HepG2 (cell line): ENCODE results near the gene MYL6B. TPM values are rescaled to one million over a fixed set of nuclear protein-coding genes. Genes with fewer than 3 reads are reported as not detected.
A peak's percentile ranks its signal among the peaks of the same experiment; 100 is the strongest.

ENCODE experiments used
- AKAP8 ChIP-seq: sonication (generic); formaldehyde crosslinking; IDR thresholded peaks from 2 replicates; pipeline ENCODE4 v1.5.1; 2020; ENCODE audit warnings: mild to moderate bottlenecking, missing genetic modification reagents
- ARID3A ChIP-seq: IDR thresholded peaks from 2 replicates; pipeline ENCODE4 v1.6.1; 2012; ENCODE audit warnings: low read depth, low read length, improper control_type of control experiment
- ATF7-NPFF ChIP-seq: sonication (generic); formaldehyde crosslinking; IDR thresholded peaks from 2 replicates; pipeline ENCODE4 v1.8.1; 2023; ENCODE audit warnings: mild to moderate bottlenecking, low read depth, missing genetic modification reagents, moderate library complexity
- CREB1 ChIP-seq, 2 experiments: fragments of 450-650 bp in 1 of 2; IDR thresholded peaks; 2 replicates each; pipeline ENCODE4 v1.6.1; 2016 to 2017; ENCODE audit warnings: control low read depth in 1 of 2, mild to moderate bottlenecking in 1 of 2, missing compliant biosample characterization in 1 of 2, missing genetic modification characterization in 1 of 2
- ELK4 ChIP-seq: sonication (generic); formaldehyde crosslinking; IDR thresholded peaks from 2 replicates; pipeline ENCODE4 v1.9.0; 2021; ENCODE audit warnings: missing genetic modification reagents, borderline replicate concordance
- FOXA3 ChIP-seq: IDR thresholded peaks from 2 replicates; pipeline ENCODE4 v1.6.1; 2016; ENCODE audit warnings: missing genetic modification reagents, missing compliant biosample characterization
- FOXM1 ChIP-seq: sonication (generic); formaldehyde crosslinking; IDR thresholded peaks from 2 replicates; pipeline ENCODE4 v1.5.0; 2020; ENCODE audit warnings: missing genetic modification reagents
- IKZF1 ChIP-seq: fragments of 450-650 bp; IDR thresholded peaks from 2 replicates; pipeline ENCODE4 v1.7.1; 2016
- KDM4B ChIP-seq: sonication (generic); formaldehyde crosslinking; IDR thresholded peaks from 2 replicates; pipeline ENCODE4 v1.4.0; 2020; ENCODE audit warnings: missing genetic modification reagents
- KLF13 ChIP-seq: sonication (generic); formaldehyde crosslinking; IDR thresholded peaks from 2 replicates; pipeline ENCODE4 v1.4.0; 2020; ENCODE audit warnings: mild to moderate bottlenecking, missing genetic modification reagents
- MTA3 ChIP-seq: sonication (generic); formaldehyde crosslinking; IDR thresholded peaks from 2 replicates; pipeline ENCODE4 v1.4.0; 2020; ENCODE audit warnings: missing genetic modification reagents
- MXD4 ChIP-seq: IDR thresholded peaks from 2 replicates; pipeline ENCODE4 v1.6.1; 2016; ENCODE audit warnings: mild to moderate bottlenecking, missing biosample characterization, missing genetic modification reagents
- NR2F2 ChIP-seq: IDR thresholded peaks from 2 replicates; pipeline ENCODE4 v1.6.1; 2012; ENCODE audit warnings: low read depth, inconsistent platforms, borderline replicate concordance
- RBAK ChIP-seq: sonication (generic); formaldehyde crosslinking; IDR thresholded peaks from 2 replicates; pipeline ENCODE4 v1.5.1; 2020; ENCODE audit warnings: mild to moderate bottlenecking, missing genetic modification reagents
- SIX1 ChIP-seq: sonication (generic); formaldehyde crosslinking; IDR thresholded peaks from 2 replicates; pipeline ENCODE4 v1.4.0; 2020; ENCODE audit warnings: missing genetic modification reagents, borderline replicate concordance
- TAF15 ChIP-seq: fragments of 200-400 bp; formaldehyde crosslinking; IDR thresholded peaks from one replicate; pipeline ENCODE4 v1.6.1; 2018; ENCODE audit warnings: mild to moderate bottlenecking, low read depth, low read length; ENCODE audit not compliant: poor library complexity, severe bottlenecking
- TP53 ChIP-seq: sonication (generic); formaldehyde crosslinking; conservative IDR thresholded peaks from 2 replicates; pipeline ENCODE4 v1.4.0; 2020; ENCODE audit warnings: missing genetic modification reagents
- UBTF ChIP-seq: sonication (generic); formaldehyde crosslinking; IDR thresholded peaks from 2 replicates; pipeline ENCODE4 v1.4.0; 2020; ENCODE audit warnings: mild to moderate bottlenecking, missing genetic modification reagents
- YEATS4 ChIP-seq: sonication (generic); formaldehyde crosslinking; IDR thresholded peaks from 2 replicates; pipeline ENCODE4 v1.4.0; 2020; ENCODE audit warnings: missing genetic modification reagents, borderline replicate concordance
- ZBTB42 ChIP-seq: sonication (generic); formaldehyde crosslinking; IDR thresholded peaks from 2 replicates; pipeline ENCODE4 v1.5.0; 2020; ENCODE audit warnings: mild to moderate bottlenecking, missing genetic modification reagents
- ZFP82 ChIP-seq: sonication (generic); formaldehyde crosslinking; IDR thresholded peaks from 2 replicates; pipeline ENCODE4 v1.5.1; 2020; ENCODE audit warnings: mild to moderate bottlenecking, missing genetic modification reagents, borderline replicate concordance
- ZNF256 ChIP-seq: sonication (generic); formaldehyde crosslinking; conservative IDR thresholded peaks from 2 replicates; pipeline ENCODE4 v1.4.0; 2020; ENCODE audit warnings: missing genetic modification reagents
- ZNF33B ChIP-seq: sonication (generic); formaldehyde crosslinking; IDR thresholded peaks from 2 replicates; pipeline ENCODE4 v1.5.1; 2020; ENCODE audit warnings: mild to moderate bottlenecking, missing genetic modification reagents
- ZNF546 ChIP-seq: sonication (generic); formaldehyde crosslinking; conservative IDR thresholded peaks from 2 replicates; pipeline ENCODE4 v1.8.1; 2023; ENCODE audit warnings: mild to moderate bottlenecking, missing genetic modification reagents
- ZNF782 ChIP-seq: sonication (generic); formaldehyde crosslinking; IDR thresholded peaks from 2 replicates; pipeline ENCODE4 v1.4.0; 2020; ENCODE audit warnings: missing genetic modification reagents, mild to moderate bottlenecking, borderline replicate concordance
- ZNF788 ChIP-seq: sonication (generic); formaldehyde crosslinking; IDR thresholded peaks from 2 replicates; pipeline ENCODE4 v1.5.0; 2020; ENCODE audit warnings: mild to moderate bottlenecking, missing genetic modification reagents, borderline replicate concordance
- ZSCAN25 ChIP-seq: sonication (generic); formaldehyde crosslinking; IDR thresholded peaks from 2 replicates; pipeline ENCODE4 v1.8.0; 2022; ENCODE audit warnings: mild to moderate bottlenecking, missing genetic modification reagents
- polyA plus RNA-seq, 8 experiments: library from polyadenylated mRNA; depleted of rRNA in 3 of 8; stranded (reverse) in 7 of 8; unstranded in 1 of 8; fragments of >200 nt; fragmentation: Illumina TruSeq in 4 of 8; extraction: Trizol in 4 of 8; gene quantifications; 2 replicates each; pipeline versions ENCODE4 v1.2.1 to v1.2.3, GENCODE V29; 2011 to 2016; ENCODE audit warnings: low read depth in 4 of 8, missing spikeins in 1 of 8, mixed read lengths in 1 of 8; ENCODE audit not compliant: insufficient read depth in 1 of 8
- total RNA-seq, 5 experiments: library from RNA; depleted of rRNA; stranded (reverse); fragments of >200 nt; fragmentation: Illumina TruSeq; extraction: Trizol; gene quantifications; 2 replicates each; pipeline ENCODE4 v1.2.3, GENCODE V29; 2016; ENCODE audit warnings: low read depth in 1 of 5

Gene MYL6B
- total and polyA plus RNA-seq, 2 of the 13 experiments (the other 11 are each of a cell fraction or from before 2014, with no cell fraction given) = 75.7 to 88.7 TPM

- peak; percentile 68 for TF ChIP-seq FOXA3 (CRISPR knock-in tag)
- TF ChIP-seq UBTF (CRISPR knock-in tag) = peak; percentile 89
- TF ChIP-seq ZSCAN25 (CRISPR knock-in tag) = peak; percentile 96
- TF ChIP-seq ZNF546 (CRISPR knock-in tag) = peak; percentile 70; the same call in 1 of the 2 replicates
- TF ChIP-seq ZBTB42 (CRISPR knock-in tag) = no peak
- peak; percentile 37; the same call in 1 of the 2 replicates for TF ChIP-seq CREB1 (IDR thresholded peaks at IDR 0.05)
- peak; percentile 86 for TF ChIP-seq CREB1 (CRISPR knock-in tag; IDR thresholded peaks at IDR 0.05)
- TF ChIP-seq ELK4 (CRISPR knock-in tag) = peak; percentile 61; the same call in 1 of the 2 replicates
- peak; percentile 80 for TF ChIP-seq YEATS4 (CRISPR knock-in tag)
- TF ChIP-seq ZNF788 (CRISPR knock-in tag) = peak; percentile 99
- peak; percentile 74 for TF ChIP-seq TAF15
- TF ChIP-seq IKZF1 = no peak
- no peak for TF ChIP-seq ZNF782 (CRISPR knock-in tag)
- no peak for TF ChIP-seq NR2F2
- TF ChIP-seq ZFP82 (CRISPR knock-in tag) = peak; percentile 89
- TF ChIP-seq MXD4 = peak; percentile 88; the same call in 1 of the 2 replicates
- no peak for TF ChIP-seq MTA3 (CRISPR knock-in tag)
- TF ChIP-seq RBAK (CRISPR knock-in tag) = no peak
- peak; percentile 76; the same call in 1 of the 2 replicates for TF ChIP-seq KLF13 (CRISPR knock-in tag)
- TF ChIP-seq ATF7-NPFF (CRISPR knock-in tag) = peak; percentile 89
- TF ChIP-seq AKAP8 (CRISPR knock-in tag) = peak; percentile 76; the same call in 1 of the 2 replicates
- no peak for TF ChIP-seq ARID3A
- peak; percentile 35; the same call in 1 of the 2 replicates for TF ChIP-seq TP53 (CRISPR knock-in tag)
- TF ChIP-seq ZNF256 (CRISPR knock-in tag) = 0 out of 2 replicates have a peak, but pooled peaks have one; percentile 21
- TF ChIP-seq ZNF33B (CRISPR knock-in tag) = peak; percentile 80
- TF ChIP-seq SIX1 (CRISPR knock-in tag) = no peak
- TF ChIP-seq FOXM1 (CRISPR knock-in tag) = no peak
- peak; percentile 90 for TF ChIP-seq KDM4B (CRISPR knock-in tag)
These were observed 48.1 kb upstream of the MYL6B start, which contains the start of gene PA2G4 (continued) for GRCh38 chr12:56104109-56104814.
